Skeletal muscle satellite cell (primary cell): ENCODE data around the gene DOCK4.

Experiments
- H3K27me3 ChIP-seq: 2 replicates; pipeline ENCODE4 v1.7.0; 2013; ENCODE audit warnings: low read length; ENCODE audit not compliant: control insufficient read depth, insufficient read depth
- H3K36me3 ChIP-seq: 2 replicates; pipeline ENCODE4 v1.7.0; 2013; ENCODE audit warnings: mild to moderate bottlenecking, control low read depth, low read length; ENCODE audit not compliant: insufficient read depth
- H3K4me1 ChIP-seq: 2 replicates; pipeline ENCODE4 v1.7.0; 2013; ENCODE audit warnings: low read length; ENCODE audit not compliant: control insufficient read depth, insufficient read depth
- H3K4me2 ChIP-seq: 2 replicates; pipeline ENCODE4 v1.7.0; 2013; ENCODE audit warnings: mild to moderate bottlenecking, low read length
- H3K4me3 ChIP-seq: 2 replicates; pipeline ENCODE4 v1.7.0; 2013; ENCODE audit warnings: low read length
- H3K9ac ChIP-seq: 2 replicates; pipeline ENCODE4 v1.7.0; 2013; ENCODE audit warnings: mild to moderate bottlenecking, low read depth, low read length, moderate library complexity
- H3K9me3 ChIP-seq: replicated peaks from 2 replicates; pipeline ENCODE4 v1.7.0; 2013; ENCODE audit warnings: mild to moderate bottlenecking, control low read depth, low read length

Gene DOCK4

DNA sequence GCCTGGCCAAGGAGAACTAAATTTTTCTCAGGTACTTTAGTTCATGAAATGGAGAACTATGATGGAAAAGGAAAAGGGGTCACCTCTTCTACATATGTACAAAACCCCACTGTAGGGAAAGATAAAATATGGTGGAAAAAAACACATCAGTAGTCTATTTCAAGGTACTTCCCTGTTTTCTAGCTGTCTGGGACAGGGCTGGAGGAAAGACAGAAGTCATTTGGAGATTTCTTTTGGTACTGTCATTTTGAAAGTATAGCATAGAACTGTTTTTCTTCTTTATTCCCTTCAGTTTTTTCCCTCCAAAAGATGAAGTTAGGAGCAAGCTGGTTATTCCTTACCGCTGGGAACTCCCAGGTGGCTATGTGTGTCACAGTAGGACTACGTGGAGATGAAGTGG is 196.1 kb downstream of the DOCK4 start:
- Histone ChIP-seq H3K4me1 (peaks cover 4% of the 10 kb centered on the region), H3K9ac (no peak overlapping the region), H3K9me3 (no peaks in the 10 kb centered on the region), H3K27me3 (no peaks in the 10 kb centered on the region), H3K4me3 (no peak overlapping the region), H3K36me3 (no peaks in the 10 kb centered on the region), H3K4me2 (no peak overlapping the region)

DNA sequence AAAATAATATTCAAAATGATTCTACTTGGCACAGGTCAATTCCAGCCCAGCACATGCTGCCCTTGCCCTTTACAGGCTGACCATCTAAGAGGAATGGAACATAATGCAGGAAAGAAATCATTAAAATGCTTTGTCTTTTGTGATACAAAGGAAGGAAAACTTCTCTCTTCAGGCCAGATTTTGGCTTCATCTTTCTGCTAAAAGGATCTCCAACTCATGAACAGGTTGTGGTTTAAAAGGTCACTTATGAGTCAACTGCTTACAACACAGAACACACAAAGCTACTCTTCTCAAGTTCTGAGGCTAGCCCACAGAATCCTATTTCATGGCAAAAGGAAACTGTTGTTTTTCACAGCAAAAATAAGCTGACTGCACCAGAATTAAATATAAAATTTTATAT is 197.1 kb downstream of the DOCK4 start:
- Histone ChIP-seq H3K27me3 (no peaks in the 10 kb centered on the region), H3K4me2 (no peak overlapping the region), H3K9me3 (no peaks in the 10 kb centered on the region), H3K36me3 (no peaks in the 10 kb centered on the region), H3K4me3 (no peak overlapping the region), H3K4me1 (peaks cover 4% of the 10 kb centered on the region), H3K9ac (no peak overlapping the region)

- H3K27me3 ChIP-seq = no peaks in the 10 kb centered on the region
- no peak overlapping the region for H3K4me2 ChIP-seq
- H3K36me3 ChIP-seq = no peaks in the 10 kb centered on the region
- peaks cover 4% of the 10 kb centered on the region for H3K4me1 ChIP-seq
- H3K4me3 ChIP-seq = no peak overlapping the region
- no peak overlapping the region for H3K9ac ChIP-seq
- H3K9me3 ChIP-seq = no peaks in the 10 kb centered on the region
These were observed 199.0 kb downstream of the DOCK4 start for GRCh38 chr7:112007185-112007584.

DNA sequence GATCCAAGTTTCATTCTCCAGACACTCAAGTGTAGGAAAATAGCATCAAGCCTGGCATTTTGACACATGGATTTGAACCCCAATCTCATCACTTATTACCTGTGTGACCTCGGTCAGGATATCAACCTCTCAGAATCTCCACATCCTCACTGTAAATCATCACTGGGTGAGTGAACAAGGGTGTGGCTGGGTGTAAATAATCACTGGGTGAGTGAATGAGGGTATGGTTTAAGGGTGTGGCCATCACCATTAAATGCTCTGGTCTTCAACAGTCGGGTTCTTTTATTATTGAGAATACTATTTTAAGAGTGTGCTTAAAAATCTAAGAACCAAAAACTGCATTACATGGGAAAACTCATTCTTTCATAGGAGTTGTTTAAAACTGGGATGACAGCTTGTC is 200.1 kb downstream of the DOCK4 start:
- Histone ChIP-seq H3K9me3 (no peaks in the 10 kb centered on the region), H3K27me3 (no peaks in the 10 kb centered on the region), H3K4me2 (no peak overlapping the region), H3K9ac (no peak overlapping the region), H3K4me1 (peaks cover 11% of the 10 kb centered on the region), H3K36me3 (no peaks in the 10 kb centered on the region), H3K4me3 (no peak overlapping the region)

DNA sequence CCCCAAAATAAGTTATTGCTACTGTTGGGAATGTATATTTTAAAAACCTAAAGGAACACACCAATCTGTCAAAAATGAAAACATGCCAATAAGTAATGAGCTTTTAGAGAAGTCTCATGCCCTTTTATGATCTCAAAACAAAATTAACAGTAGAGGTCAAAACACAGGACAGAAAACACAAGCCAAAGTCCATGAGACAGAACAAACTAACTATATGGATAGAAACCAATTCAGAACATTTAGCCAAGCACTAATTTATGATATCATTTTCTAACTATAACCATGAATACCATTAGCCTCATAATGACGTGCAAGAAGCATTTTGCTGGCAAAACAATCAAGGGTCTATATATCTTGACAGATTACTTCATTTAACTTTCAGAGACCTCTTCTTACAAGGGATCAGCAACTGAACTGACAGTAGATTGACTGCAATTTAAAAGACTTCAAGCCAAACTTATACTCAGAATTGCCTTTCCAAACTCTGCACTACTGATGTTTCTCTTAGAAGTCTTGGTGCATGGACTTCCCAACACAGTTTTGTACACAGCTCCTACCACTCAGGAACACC is 200.9 kb downstream of the DOCK4 start:
- Histone ChIP-seq H3K4me3 (no peak overlapping the region), H3K27me3 (no peaks in the 10 kb centered on the region), H3K4me1 (peaks cover 16% of the 10 kb centered on the region), H3K9me3 (no peaks in the 10 kb centered on the region), H3K4me2 (no peak overlapping the region), H3K36me3 (no peaks in the 10 kb centered on the region), H3K9ac (no peak overlapping the region)

DNA sequence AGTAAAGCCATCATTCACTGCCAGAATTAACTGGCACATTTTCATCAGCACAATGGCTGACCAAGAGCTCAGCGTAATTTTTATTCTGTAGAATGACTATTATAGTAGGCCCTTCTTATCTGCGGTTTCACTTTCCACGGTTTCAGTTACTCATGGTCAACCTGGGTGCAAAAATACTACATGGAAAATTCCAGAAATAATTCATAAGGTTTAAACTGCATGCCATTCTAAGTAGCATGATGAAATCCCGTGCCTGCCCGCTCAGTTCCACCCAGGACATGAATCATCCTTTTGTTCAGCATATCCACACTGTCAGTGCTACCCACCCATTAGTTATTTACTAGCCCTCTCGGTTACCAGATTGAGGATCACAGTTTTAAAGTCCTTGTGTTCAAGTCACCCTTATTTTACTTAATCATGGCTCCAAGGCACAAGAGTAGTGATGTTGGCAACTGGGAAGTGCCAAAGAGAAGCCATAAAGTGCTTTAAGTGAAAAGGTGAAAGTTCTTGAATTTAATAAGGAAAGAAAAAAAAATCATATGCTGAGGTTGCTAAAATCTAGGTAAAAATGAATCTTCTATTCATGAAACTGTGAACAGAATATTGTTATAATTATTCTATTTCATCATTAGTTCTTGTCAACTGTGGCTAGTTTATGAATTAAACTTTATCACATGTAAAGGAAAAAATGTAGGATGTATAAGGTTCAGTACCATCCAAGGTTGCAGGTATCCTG is 204.9 kb downstream of the DOCK4 start:
- H3K27me3 ChIP-seq = no peaks in the 10 kb centered on the region
- H3K9me3 ChIP-seq = no peaks in the 10 kb centered on the region
- H3K4me3 ChIP-seq = peak overlapping the region; percentile 34
- peak overlapping the region; percentile 65 for H3K4me2 ChIP-seq
- no peaks in the 10 kb centered on the region for H3K36me3 ChIP-seq
- H3K4me1 ChIP-seq = peaks cover 12% of the 10 kb centered on the region
- peak overlapping the region; percentile 35 for H3K9ac ChIP-seq

DNA sequence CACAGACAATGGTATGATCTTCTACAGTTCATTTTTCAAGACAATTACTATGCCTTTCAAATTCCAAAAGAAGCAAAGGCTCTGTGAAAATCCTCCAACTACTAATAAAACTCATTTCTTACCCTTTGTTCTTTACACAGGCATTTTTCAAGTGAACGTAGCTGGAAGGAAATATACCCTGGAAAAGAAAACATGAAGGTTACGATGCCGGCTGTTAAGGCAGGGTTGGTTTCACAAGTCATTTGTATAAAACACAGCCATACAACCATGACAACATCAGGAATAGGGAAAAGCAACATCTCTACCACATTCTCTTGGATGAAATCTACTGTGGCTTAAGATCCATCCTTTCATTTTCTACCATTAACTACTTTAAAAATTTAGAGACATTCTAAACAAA is 207.9 kb downstream of the DOCK4 start:
- H3K4me2 ChIP-seq = no peak overlapping the region
- H3K36me3 ChIP-seq = no peaks in the 10 kb centered on the region
- H3K27me3 ChIP-seq = no peaks in the 10 kb centered on the region
- H3K4me1 ChIP-seq = peaks cover 12% of the 10 kb centered on the region
- H3K9ac ChIP-seq = no peak overlapping the region
- no peak overlapping the region for H3K4me3 ChIP-seq
- no peaks in the 10 kb centered on the region for H3K9me3 ChIP-seq

DNA sequence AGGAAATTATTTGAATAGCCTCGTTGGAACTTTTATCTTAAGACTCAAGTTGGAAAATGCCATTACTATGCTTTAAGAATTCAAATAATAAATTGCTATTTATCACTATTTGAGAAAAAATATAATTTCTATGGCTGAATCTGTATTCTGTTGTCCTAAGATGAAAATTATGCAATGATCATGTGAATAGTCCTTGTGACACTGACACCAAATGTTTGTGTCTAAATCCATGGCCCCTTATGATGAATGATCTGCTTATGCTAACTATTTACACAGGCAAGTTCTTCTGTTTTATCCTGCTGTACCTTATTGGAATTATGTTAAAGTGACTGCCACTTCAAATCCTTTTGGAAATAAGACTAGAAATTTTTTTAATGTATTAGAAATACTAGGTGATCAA is 208.7 kb downstream of the DOCK4 start:
- H3K4me2 ChIP-seq = no peak overlapping the region
- no peaks in the 10 kb centered on the region for H3K36me3 ChIP-seq
- no peak overlapping the region for H3K9ac ChIP-seq
- no peak overlapping the region for H3K4me3 ChIP-seq
- no peaks in the 10 kb centered on the region for H3K27me3 ChIP-seq
- peaks cover 17% of the 10 kb centered on the region for H3K4me1 ChIP-seq
- no peaks in the 10 kb centered on the region for H3K9me3 ChIP-seq

GRCh38 chr7:111992601-111993000 is 213.6 kb downstream of the DOCK4 start:
- Histone ChIP-seq H3K9ac (peak overlapping the region; percentile 16), H3K4me3 (no peak overlapping the region), H3K4me1 (peaks cover 14% of the 10 kb centered on the region), H3K4me2 (no peak overlapping the region), H3K27me3 (no peaks in the 10 kb centered on the region), H3K9me3 (no peaks in the 10 kb centered on the region), H3K36me3 (no peaks in the 10 kb centered on the region)

GRCh38 chr7:111990643-111991042 is 215.6 kb downstream of the DOCK4 start:
- Histone ChIP-seq H3K27me3 (no peaks in the 10 kb centered on the region), H3K9ac (no peak overlapping the region), H3K4me3 (no peak overlapping the region), H3K4me2 (no peak overlapping the region), H3K36me3 (no peaks in the 10 kb centered on the region), H3K9me3 (no peaks in the 10 kb centered on the region), H3K4me1 (peaks cover 26% of the 10 kb centered on the region)

GRCh38 chr7:111987886-111988285 is 218.3 kb downstream of the DOCK4 start:
- Histone ChIP-seq H3K36me3 (no peaks in the 10 kb centered on the region), H3K9ac (peak overlapping the region; percentile 54)

More at GRCh38 chr7:111987886-111988285, 218.3 kb downstream of the DOCK4 start:
- Histone ChIP-seq H3K4me1 (peaks cover 38% of the 10 kb centered on the region), H3K27me3 (no peaks in the 10 kb centered on the region), H3K4me3 (peak overlapping the region; percentile 39), H3K9me3 (no peaks in the 10 kb centered on the region), H3K4me2 (peak overlapping the region; percentile 72)
